IPS DF 4.7 (cell line): Measurements from ENCODE around the gene SEPTIN5.
"Not testable (repeated sequence)": the region's sequence is repeated elsewhere in the genome, so short reads cannot be mapped to it uniquely, and the experiment has no call there.

ENCODE experiments used
- DNase-seq: peaks from one replicate; pipeline ENCODE4 v3.0.0-alpha.2; 2013; ENCODE audit warnings: low spot score; ENCODE audit errors: extremely low read depth

The SEPTIN5 gene

GRCh38 chr22:19714312-19715187 is at the start of gene SEPTIN5:
Gene SEPTIN5 (plus strand): TSS chr22:19714503. CDS start chr22:19714589, 86 bp downstream.
- DNase-seq, result no peak

DNA sequence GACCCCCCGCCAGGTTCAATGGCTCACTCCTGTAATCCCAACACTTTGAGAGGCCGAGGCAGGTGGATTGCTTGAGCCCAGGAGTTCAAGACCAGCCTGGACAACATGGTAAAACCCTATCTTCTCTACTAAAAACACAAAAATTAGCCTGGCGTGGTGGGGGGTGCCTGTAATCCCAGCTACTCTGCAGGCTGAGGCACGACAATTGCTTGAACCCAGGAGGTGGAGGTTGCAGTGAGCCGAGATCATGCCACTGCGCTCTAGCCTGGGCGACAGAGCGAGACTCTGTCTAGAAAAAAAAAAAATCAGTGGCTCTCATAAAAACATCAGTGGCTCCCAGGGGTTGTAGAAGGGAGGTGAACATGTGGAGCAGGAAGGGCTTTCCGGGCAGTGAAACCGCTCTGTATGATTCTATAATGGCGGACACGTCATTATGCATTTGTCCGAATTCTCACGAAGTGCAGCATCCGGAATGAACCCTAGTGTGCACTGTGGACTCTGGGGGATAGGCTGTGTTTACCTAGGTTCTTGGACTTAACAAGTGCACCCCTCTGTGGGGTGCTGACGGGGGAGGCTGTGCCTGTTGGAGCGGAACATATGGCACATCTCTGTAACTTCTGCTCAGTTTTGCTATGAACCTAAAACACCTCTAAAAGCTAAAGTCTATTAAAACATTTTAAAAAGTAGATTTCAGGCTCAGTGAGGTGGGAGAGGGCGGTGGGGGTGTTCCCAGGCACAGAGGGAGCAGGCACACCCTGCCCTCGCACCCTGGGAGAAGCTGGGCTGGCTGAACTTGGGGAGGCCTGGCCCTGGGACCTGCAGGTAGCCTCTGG is 49.1 kb upstream of the SEPTIN5 start:
- DNase-seq, result no peak

DNA sequence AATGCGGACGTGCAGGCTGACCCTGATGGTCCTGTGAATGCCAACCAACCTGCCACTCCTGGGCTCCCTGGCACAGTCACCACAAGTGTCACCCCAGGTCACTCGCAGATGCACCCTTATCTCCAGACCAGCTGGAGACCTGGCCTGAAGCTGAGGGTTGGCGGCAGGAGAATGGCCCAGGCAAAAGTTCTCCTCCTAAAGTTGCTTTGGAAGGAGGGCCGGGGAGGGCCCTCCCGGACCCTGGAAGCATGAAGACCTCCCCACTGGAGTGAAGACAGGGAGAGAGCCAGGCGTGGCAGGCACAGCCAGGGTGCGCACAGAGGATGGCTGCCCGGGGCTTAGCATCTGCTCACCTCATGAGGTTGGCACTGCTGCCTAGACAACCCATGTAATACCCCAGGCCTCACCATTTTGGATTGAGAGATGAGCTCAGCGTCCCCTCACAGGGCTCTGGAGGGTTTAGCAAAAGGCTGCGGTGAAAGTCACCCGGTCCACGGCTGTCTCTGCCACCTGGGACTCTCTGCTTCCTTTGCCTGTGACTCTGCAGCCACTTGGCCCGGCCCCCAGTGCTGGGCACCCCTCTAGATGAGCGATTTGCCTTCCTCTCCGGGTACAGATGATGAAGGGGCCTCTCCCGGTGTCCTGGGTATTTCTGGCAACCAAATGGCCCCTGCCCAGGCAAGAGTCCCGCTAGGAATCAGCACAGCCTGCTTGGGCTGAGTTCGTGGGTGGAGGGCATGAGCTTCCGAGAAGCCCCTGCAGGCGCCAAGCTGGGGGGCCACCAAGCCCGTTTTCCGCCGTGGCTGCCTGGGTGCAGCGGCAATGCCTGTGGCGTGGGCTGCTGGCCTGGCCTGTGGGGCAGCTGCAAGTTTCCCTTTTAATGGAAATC is 48.3 kb upstream of the SEPTIN5 start:
- DNase-seq, result no peak

DNA sequence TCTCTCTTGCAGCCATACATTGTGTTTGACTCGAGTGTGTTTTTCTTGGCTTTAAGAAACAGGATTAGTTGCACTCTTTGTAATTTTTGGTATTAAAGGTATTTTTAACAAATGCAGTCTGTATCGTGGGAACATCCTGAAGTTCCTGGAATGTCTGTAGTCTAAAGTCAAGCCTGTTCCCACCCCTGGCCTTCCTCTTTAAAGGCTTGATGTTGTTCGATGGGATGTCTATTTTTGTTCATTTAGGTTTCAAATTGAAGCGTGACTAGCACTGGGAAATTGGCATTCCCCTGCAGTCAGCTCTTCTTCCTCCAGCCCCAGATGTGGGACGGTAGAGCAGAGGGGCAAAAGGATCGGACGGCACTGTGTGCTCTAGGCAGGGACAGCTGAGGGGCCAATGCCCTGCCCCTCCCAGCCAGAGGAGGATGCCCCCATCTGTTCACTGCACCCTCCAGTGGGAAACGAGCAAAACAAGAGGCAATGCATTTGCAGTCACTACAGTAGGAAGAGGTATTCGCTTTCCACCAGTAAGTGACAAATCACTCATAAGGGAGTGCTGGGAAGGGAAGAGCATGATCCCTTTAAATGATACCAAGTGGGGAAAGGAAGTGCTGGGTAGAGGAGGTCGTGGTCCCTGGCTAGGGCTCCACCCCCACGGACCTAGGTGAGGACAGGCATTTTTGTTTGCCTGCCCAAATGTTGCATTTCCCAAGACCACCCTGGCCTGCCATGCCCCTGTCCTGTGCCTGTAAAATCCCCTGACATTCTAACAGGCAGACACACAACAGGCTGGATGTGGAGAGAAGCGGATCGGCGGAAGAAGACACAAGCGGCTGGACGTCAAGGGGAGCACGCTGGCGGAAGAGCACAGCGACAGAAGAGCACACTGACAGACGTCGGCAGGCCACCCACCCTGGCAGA is 47.4 kb upstream of the SEPTIN5 start:
- DNase-seq, result no peak

DNA sequence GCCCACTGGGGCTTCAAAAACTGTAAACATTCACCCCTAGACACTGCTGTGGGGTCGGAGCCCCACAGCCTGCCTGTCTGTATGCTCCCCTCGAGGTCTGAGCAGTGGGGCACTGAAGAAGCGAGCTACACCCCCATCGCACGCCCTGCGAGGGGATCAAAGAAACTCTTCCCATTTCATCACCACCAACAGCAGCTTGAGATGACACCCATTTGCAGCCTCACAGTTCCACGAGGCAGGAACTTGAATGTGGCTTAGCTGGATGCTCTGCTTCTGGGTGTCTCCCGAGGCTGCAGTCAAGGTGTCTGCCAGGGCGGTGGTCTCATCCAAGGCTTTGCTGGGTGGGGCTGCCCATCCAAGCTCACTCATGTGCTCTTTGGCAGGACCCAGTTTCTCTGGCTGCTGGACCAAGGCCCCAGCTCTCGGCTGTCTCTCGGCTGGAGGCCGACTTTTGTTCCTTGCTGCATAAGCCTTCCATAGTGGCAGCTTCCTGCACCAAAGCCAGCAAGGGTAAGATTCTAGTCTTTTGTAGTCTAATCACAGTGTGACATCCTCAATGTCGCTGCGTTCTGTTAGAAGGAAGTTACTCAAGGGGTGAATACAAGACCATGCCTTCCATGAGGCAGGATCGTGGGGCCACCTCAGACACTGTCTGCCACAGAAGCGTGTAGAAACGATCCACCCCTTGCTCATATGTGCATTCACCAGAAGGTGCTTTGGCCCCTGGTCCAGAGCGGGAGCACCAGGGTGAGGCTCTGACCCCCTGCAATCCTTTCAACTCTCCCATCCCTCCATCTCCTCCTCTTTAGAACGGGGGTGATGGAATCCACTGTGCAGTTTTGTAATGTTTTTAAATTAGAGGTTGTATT is 46.2 kb upstream of the SEPTIN5 start:
- no peak for DNase-seq

- no peak for DNase-seq
Measured at GRCh38 chr22:19668748-19669147, 45.6 kb upstream of the SEPTIN5 start.

- no peak for DNase-seq
Measured at GRCh38 chr22:19669570-19669969, 44.7 kb upstream of the SEPTIN5 start.

DNA sequence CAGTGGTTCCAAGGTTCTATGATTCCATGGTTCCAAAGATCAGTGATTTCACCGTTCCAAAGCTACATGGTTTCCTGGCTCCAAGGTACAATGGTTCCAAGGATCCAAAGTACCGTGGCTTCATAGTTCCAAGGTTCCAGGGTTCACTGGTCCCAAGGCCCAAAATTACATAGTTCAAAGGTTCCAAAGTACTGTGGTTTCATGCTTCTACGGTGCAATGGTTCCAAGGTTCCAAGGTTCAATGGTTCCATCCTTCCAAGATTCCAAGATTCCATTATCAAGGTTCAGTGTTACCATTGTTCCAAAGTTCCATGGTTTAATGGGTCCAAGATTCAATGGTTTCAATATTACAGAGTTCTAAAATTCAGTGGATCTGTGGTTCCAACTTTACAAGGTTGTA is 43.0 kb upstream of the SEPTIN5 start:
- no peak for DNase-seq

DNA sequence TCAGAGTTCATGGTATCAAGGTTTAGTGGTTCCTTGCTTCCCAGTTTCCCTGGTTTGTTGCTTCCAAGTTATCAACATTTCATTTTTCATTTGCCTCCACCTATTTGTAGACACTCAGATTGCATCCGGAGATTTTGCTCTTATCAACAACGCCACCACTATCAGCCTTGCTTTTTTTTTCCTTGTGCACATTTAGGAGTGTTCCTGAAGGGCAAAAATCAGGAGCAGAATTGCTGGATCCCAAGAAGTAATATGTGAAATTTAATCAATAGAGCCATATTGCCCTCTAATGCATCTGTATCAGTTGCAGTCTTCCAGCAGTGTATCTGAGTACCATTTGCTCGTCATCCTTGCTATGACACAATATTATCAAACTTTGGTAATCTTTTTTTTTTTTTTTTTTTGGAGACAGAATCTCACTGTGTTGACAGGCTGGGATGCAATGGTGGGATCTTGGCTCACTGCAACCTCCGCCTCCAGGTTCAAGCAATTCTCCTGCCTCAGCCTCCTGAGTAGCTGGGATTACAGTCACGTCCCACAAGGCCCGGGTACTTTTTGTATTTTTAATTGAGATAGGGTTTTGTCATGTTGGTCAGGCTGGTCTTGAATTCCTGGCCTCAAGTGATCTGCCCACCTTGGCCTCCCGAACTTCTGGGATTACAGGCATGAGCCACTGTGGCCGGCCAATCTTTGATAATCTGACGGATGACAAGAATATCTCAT is 42.1 kb upstream of the SEPTIN5 start:
- no peak for DNase-seq

DNA sequence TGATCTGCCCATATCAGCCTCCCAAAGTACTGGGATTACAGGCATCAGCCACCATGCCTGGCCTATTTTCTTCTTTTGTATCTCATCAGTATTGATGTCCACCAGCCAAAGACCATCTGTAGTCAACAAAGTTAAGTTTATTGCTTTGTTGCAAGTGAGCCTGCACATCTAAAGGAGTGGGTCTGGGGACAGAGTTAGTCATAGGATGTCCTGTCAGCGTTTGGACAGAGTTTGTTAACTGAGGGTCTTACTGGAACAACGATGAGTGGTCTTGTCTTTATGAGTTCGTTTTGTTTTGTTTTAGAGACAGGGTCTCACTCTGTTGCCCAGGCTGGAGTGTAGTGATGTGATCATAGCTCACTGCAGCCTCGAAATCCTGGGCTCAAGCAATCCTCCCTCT is 40.6 kb upstream of the SEPTIN5 start:
- no peak for DNase-seq

- DNase-seq, result no peak
Measured at GRCh38 chr22:19674129-19674928, 40.0 kb upstream of the SEPTIN5 start.

GRCh38 chr22:19674929-19675253 is 39.4 kb upstream of the SEPTIN5 start:
- DNase-seq, result no peak

- no peak for DNase-seq
Measured at GRCh38 chr22:19675428-19675827, 38.9 kb upstream of the SEPTIN5 start.

GRCh38 chr22:19676437-19676836 is 37.9 kb upstream of the SEPTIN5 start:
- DNase-seq, result not testable (repeated sequence)

GRCh38 chr22:19678949-19679521 is 35.3 kb upstream of the SEPTIN5 start:
- DNase-seq, result no peak

DNA sequence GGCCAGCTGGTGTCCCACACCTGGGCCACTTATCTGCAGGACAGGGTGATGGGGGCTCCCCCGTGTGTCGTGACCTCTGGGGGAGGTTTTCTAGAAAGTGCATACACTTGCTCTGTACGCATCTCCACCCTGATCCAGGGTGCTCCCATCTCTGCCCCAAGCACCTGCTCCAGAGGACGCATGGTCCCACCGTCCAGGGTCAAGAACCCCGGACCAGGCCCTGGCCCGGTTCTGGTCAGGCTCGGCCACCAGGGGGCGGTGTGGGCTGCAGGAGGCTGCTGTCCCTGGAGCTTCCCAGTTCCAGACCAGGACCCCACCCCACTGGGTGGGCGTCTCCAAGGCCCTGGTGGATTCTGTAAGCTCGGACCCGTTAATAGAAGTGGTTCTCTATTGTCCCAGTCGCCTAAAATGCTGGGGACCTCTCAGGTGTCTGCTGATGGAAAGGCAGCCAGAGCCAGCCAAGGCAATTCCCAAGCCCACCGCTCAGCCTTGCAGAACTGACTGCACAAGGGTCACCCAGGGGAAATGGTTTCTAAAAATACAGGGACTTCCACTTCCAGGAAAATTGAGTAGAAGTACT is 34.7 kb upstream of the SEPTIN5 start:
- no peak for DNase-seq

DNA sequence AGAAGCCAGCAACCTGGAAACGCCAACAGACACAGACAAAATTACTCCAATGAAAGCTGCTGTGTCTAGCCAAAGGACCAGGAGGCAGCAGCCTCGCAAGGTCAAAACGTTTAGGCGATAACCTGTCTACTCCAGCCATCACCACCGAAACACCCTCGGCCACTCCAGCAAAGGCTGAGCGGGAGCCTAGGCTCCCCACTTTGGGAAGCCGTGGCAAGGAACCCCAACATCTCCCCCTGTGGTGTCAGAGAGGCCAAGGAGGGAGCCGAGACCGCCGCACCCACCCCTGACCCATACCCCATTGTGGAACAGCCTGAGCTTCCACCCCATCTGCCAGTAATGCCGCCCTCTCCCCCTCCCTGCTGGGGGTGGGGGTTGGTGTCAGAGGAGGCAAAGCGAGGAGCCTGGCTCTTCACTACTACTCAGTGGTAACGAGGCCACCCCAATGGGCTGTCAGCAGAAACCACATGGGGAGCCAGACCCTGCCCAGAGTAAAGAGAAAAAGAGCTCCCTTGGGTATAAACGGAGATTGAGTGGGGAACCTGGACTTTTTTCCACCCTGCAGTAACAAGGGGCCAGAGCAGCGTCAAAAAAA is 33.9 kb upstream of the SEPTIN5 start:
- no peak for DNase-seq
